Measurements from ENCODE around the gene IRF1.

The IRF1 gene

GRCh38 chr5:132500244-132500930 lies 9.8 kb upstream of the IRF1 start:
- no peak for DNase-seq

- DNase-seq, result no peak
Observed at GRCh38 chr5:132499440-132500243, 9.1 kb upstream of the IRF1 start.

GRCh38 chr5:132498686-132499271 lies 8.2 kb upstream of the IRF1 start:
- DNase-seq, result no peak

GRCh38 chr5:132498152-132498551 lies 7.6 kb upstream of the IRF1 start:
- DNase-seq, result no peak

GRCh38 chr5:132497488-132497997 lies 7.0 kb upstream of the IRF1 start:
- no peak for DNase-seq

- no peak for DNase-seq
Observed at GRCh38 chr5:132496631-132497487, 6.3 kb upstream of the IRF1 start.

- DNase-seq, result peak; percentile 71
Observed at GRCh38 chr5:132496191-132496630, 5.6 kb upstream of the IRF1 start.

- peak; percentile 36 for DNase-seq
Observed at GRCh38 chr5:132495667-132496190, 5.2 kb upstream of the IRF1 start.

GRCh38 chr5:132493821-132494220 lies 3.2 kb upstream of the IRF1 start:
- no peak for DNase-seq

GRCh38 chr5:132493241-132493640 lies 2.7 kb upstream of the IRF1 start:
- DNase-seq, result no peak

GRCh38 chr5:132492386-132493125 lies 2.0 kb upstream of the IRF1 start:
- no peak for DNase-seq

GRCh38 chr5:132491368-132492364 lies 1.1 kb upstream of the IRF1 start:
- no peak for DNase-seq

GRCh38 chr5:132489871-132490483 lies 596 bp downstream of the IRF1 start:
- no peak for DNase-seq

- no peak for DNase-seq
Observed at GRCh38 chr5:132489051-132489770, 1.4 kb downstream of the IRF1 start.

GRCh38 chr5:132488590-132488989 lies 2.0 kb downstream of the IRF1 start:
- DNase-seq, result no peak

GRCh38 chr5:132487841-132488555 lies 2.6 kb downstream of the IRF1 start:
- no peak for DNase-seq

GRCh38 chr5:132487095-132487428 lies 3.5 kb downstream of the IRF1 start:
- no peak for DNase-seq

GRCh38 chr5:132486318-132487094 lies 4.1 kb downstream of the IRF1 start:
- no peak for DNase-seq

Data from NCI-H2171 (cell line).